Vagina (tissue), 2 donors: ENCODE results near the gene FLNB.

Experiments
- CTCF ChIP-seq, 3 experiments: fragments of 450-650 bp in 2 of 3; fragments of 200-600 bp in 1 of 3; sonication (generic) in 1 of 3; IDR thresholded peaks; one replicate each; pipeline ENCODE4 v1.5.1; 2017 to 2019; ENCODE audit warnings: antibody characterized with exemption in 3 of 3, mild to moderate bottlenecking in 2 of 3, moderate library complexity in 2 of 3
- POLR2A ChIP-seq, 2 donors: fragments of 450-650 bp; IDR thresholded peaks; one replicate each; pipeline ENCODE4 v1.6.1; 2017; ENCODE audit warnings: antibody characterized with exemption in 2 of 2, mild to moderate bottlenecking in 2 of 2, moderate library complexity in 2 of 2
- POLR2AphosphoS5 ChIP-seq, 2 donors: sonication (generic); formaldehyde crosslinking; IDR thresholded peaks; one replicate each; pipeline ENCODE4 v1.9.0; 2017; ENCODE audit warnings: antibody characterized with exemption in 2 of 2, mild to moderate bottlenecking in 2 of 2, low read depth in 1 of 2; ENCODE audit not compliant: insufficient read depth in 1 of 2

GRCh38 chr3:58025406-58025805 is 17.2 kb downstream of the FLNB start:
- no peak for TF ChIP-seq CTCF (IDR thresholded peaks at IDR 0.05)
- no peak for TF ChIP-seq POLR2A (IDR thresholded peaks at IDR 0.05)
- no peak for TF ChIP-seq POLR2AphosphoS5 (IDR thresholded peaks at IDR 0.05; ENCODE audit: insufficient read depth in 1 of 2, low read depth in 1 of 2)
